Thoracic aorta (tissue), 2 donors: ENCODE results near the gene UFD1. TPM values are rescaled to one million over a fixed set of nuclear protein-coding genes. Genes with fewer than 3 reads are reported as not detected.

ENCODE experiments used
- ATAC-seq: fragments of 150-250 bp; one replicate; pipeline ENCODE4 v1.8.0; 2017; ENCODE audit warnings: low read depth; ENCODE audit not compliant: insufficient number of reproducible peaks, low FRiP score
- DNase-seq: peaks from one replicate; pipeline ENCODE4 v3.0.0-alpha.2; 2020; ENCODE audit warnings: low spot score
- H3K27ac ChIP-seq, 2 donors: fragments of 200-600 bp; sonication (generic); 1 replicate in 1 of 2; 2 replicates in 1 of 2; pipeline ENCODE4 v1.5.1; 2016; ENCODE audit warnings: mild to moderate bottlenecking in 2 of 2, moderate library complexity in 2 of 2
- H3K27me3 ChIP-seq: fragments of 200-600 bp; sonication (generic); replicated peaks from 2 replicates; pipeline ENCODE4 v1.6.0; 2016; ENCODE audit warnings: mild to moderate bottlenecking; ENCODE audit not compliant: insufficient read depth
- H3K36me3 ChIP-seq: fragments of 200-600 bp; sonication (generic); one replicate; pipeline ENCODE4 v1.5.1; 2016
- H3K4me1 ChIP-seq, 2 donors: fragments of 200-600 bp; sonication (generic); 1 replicate in 1 of 2; 2 replicates in 1 of 2; pipeline versions ENCODE4 v1.5.1 to v1.6.0; 2016; ENCODE audit warnings: low read depth in 2 of 2, mild to moderate bottlenecking in 1 of 2; ENCODE audit not compliant: control insufficient read depth in 1 of 2
- H3K4me3 ChIP-seq: fragments of 200-600 bp; sonication (generic); 2 replicates; pipeline ENCODE4 v1.5.1; 2016; ENCODE audit warnings: mild to moderate bottlenecking
- H3K9me3 ChIP-seq: fragments of 200-600 bp; sonication (generic); 2 replicates; pipeline ENCODE4 v1.5.1; 2016
- total RNA-seq, 2 donors: library from RNA; depleted of rRNA; stranded (reverse); fragments of >200 nt; gene quantifications; one replicate each; pipeline versions ENCODE4 v1.1.0 to v1.2.3, GENCODE V29; 2016
- TF ChIP-seq, protein P1 (sequence below): fragments of 200-600 bp; sonication (generic); IDR thresholded peaks from one replicate; pipeline ENCODE4 v1.5.1; 2019; ENCODE audit warnings: antibody characterized with exemption

UFD1 gene
- total RNA-seq, 2 donors from 2014 or later, result 32.0 to 32.5 TPM

DNA sequence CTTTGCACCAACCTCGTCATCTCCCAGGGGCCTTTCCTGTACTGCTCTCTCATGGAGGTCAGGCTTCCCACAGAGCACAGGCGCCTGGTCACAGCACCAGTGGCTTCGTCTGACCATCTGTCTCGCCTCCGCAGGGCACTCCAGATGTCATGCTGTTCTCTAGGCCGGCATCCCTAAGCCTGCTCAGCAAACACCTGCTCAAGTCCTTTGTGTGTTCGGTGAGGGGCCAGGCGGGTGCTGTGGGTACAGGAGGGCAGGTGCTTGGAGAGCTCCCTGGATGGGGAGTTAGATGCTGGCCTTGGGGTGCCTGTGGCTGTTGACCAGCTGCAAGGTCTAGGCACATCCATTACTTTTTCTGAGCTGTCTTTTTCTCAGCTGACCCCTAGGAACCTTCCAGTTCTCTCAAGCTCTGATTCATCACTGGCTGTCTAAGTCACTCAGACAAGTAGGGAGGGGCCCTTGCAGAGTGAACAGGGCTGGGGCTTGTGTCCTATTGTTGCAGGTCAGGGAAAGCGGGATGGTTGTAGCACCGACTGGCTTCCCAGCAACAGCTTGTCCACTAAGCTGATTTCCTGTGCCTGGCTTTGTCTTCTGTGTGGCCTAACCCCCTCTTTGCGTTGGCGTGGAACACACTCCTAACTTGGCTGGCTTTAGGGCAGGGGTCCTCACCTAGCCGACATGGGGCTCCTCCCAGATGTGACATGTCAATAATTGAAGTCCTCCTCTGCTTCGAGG lies 36.0 kb upstream of the UFD1 start:
- H3K4me3 ChIP-seq, result no peak overlapping the region
- no peaks in the 10 kb centered on the region for H3K36me3 ChIP-seq
- no peak for DNase-seq
- H3K4me1 ChIP-seq, result no peaks in the 10 kb centered on the region
- no peak overlapping the region for H3K27ac ChIP-seq
- no peaks in the 10 kb centered on the region for H3K27me3 ChIP-seq
- H3K9me3 ChIP-seq, result no peaks in the 10 kb centered on the region
- no peak for ATAC-seq
- TF ChIP-seq, protein P1, sequence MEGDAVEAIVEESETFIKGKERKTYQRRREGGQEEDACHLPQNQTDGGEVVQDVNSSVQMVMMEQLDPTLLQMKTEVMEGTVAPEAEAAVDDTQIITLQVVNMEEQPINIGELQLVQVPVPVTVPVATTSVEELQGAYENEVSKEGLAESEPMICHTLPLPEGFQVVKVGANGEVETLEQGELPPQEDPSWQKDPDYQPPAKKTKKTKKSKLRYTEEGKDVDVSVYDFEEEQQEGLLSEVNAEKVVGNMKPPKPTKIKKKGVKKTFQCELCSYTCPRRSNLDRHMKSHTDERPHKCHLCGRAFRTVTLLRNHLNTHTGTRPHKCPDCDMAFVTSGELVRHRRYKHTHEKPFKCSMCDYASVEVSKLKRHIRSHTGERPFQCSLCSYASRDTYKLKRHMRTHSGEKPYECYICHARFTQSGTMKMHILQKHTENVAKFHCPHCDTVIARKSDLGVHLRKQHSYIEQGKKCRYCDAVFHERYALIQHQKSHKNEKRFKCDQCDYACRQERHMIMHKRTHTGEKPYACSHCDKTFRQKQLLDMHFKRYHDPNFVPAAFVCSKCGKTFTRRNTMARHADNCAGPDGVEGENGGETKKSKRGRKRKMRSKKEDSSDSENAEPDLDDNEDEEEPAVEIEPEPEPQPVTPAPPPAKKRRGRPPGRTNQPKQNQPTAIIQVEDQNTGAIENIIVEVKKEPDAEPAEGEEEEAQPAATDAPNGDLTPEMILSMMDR, result no peak

DNA sequence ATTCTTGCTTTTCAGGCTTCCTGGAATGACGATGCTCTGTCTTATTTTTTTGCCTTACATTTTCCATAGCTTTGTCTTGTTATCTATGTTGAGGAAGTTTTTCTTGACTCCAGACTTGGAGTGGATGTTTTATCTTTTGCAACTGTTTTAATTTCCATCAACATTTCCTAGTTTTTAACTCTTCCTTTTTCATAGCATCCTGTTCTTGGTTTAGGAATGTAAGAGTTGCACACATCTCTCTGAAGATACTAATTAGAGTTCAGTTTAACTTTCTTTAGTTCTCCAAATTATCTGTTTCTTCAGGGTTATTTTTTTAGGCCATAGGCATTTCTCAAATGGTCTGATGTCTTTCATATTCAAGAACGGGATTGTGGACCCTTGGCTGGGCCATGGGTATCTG lies 34.8 kb upstream of the UFD1 start:
- Histone ChIP-seq H3K4me3 (no peak overlapping the region), H3K4me1 (no peaks in the 10 kb centered on the region), H3K27ac (no peak overlapping the region), H3K36me3 (no peaks in the 10 kb centered on the region), H3K27me3 (no peaks in the 10 kb centered on the region), H3K9me3 (no peaks in the 10 kb centered on the region)
- DNase-seq (no peak), ATAC-seq (no peak)
- TF ChIP-seq, protein P1, result no peak

DNA sequence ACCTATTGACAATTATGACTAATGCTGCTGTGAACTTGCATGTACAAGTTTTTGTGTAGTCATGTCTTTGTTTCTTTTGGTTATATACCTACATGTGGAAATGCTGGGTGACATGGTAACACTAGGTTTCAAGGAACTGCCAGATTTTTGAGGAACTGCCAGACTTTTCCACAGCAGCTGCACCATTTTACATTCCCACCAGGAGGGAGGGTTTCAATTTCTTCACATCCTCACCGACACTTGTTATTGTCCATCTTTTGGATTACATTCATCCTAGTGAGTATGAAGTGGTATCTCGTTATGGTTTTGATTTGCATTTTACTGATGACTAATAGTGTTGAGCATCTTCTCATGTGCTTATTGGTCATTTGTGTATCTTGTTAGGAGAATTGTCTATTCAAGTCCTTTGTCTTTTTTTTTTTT lies 31.9 kb upstream of the UFD1 start:
- H3K9me3 ChIP-seq, result no peaks in the 10 kb centered on the region
- no peaks in the 10 kb centered on the region for H3K4me1 ChIP-seq
- TF ChIP-seq, protein P1, result no peak
- DNase-seq (no peak), ATAC-seq (no peak)
- H3K27me3 ChIP-seq, result no peaks in the 10 kb centered on the region
- H3K36me3 ChIP-seq, result no peaks in the 10 kb centered on the region
- H3K27ac ChIP-seq, result no peak overlapping the region
- H3K4me3 ChIP-seq, result no peak overlapping the region

DNA sequence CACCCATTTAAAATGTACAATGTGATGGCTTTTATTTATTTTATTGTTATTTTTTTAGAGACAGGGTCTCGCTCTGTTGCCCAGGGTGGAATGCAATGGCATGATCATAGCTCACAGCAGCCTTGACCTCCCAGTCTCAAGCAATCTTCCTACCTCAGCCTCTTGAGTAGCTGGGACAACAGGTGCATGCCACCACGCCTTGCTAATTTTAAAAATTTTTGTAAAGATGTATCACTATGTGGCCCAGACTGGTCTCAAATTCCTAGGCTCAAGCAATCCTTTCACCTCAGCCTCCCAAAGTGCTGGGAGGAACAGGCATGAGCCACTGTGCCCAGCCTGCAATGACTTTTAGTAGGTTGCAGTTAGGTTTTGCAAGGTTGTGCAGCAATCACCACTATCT lies 30.9 kb upstream of the UFD1 start:
- Histone ChIP-seq H3K27me3 (no peaks in the 10 kb centered on the region), H3K27ac (no peak overlapping the region), H3K4me1 (no peaks in the 10 kb centered on the region), H3K9me3 (no peaks in the 10 kb centered on the region), H3K4me3 (no peak overlapping the region), H3K36me3 (no peaks in the 10 kb centered on the region)
- ATAC-seq (no peak), DNase-seq (no peak)
- TF ChIP-seq, protein P1, result no peak

DNA sequence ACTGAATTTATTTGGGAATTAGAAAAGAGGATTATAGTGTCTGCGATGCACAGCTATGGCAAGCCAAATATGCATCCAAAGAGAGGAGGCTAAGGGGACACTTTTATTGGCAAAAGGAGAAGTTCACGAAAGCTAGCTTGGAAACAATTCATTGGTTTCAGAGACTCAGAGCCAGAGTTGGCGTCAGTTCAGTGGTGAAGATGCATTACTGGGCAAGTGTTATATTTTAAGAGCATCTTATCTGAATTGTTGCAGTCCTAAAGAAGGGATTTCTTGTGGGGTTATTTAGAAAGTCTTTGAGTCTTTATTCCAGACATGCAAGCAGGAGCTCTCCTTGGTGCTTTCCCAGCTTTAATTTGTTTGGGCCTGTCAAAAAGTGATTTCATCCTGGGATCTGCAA lies 30.2 kb upstream of the UFD1 start:
- Histone ChIP-seq H3K27ac (no peak overlapping the region), H3K9me3 (no peaks in the 10 kb centered on the region), H3K4me1 (no peaks in the 10 kb centered on the region), H3K36me3 (no peaks in the 10 kb centered on the region), H3K4me3 (no peak overlapping the region), H3K27me3 (no peaks in the 10 kb centered on the region)
- TF ChIP-seq, protein P1, result no peak
- ATAC-seq (no peak), DNase-seq (no peak)
